ENCODE results near the gene RGS6. TPM values are rescaled to one million over a fixed set of nuclear protein-coding genes. Genes with fewer than 3 reads are reported as not detected.

The RGS6 gene
- total RNA-seq, 1 experiment from 2014 or later, result not detected

GRCh38 chr14:72201645-72202044 lies 269.4 kb downstream of the RGS6 start:
- no peak for DNase-seq (ENCODE audit: unreplicated experiment)
- H3K4me3 Mint-ChIP-seq (ENCODE audit: unreplicated experiment), result no peak overlapping the region
- H3K27me3 Mint-ChIP-seq (ENCODE audit: insufficient read depth, unreplicated experiment), result peaks cover 10% of the 10 kb centered on the region
- no peaks in the 10 kb centered on the region for H3K36me3 Mint-ChIP-seq (ENCODE audit: insufficient read depth, unreplicated experiment)
- ChIA-PET CTCF (interaction anchor here (0.7 kb wide), 1 partner anchor 8 kb away, joined by 3 read pairs; no protein-coding TSS in a partner anchor), POLR2A (interaction anchor here (0.9 kb wide), 1 partner anchor 18 kb away, joined by 3 read pairs; no protein-coding TSS in a partner anchor)
- no peaks in the 10 kb centered on the region for H3K4me1 Mint-ChIP-seq (ENCODE audit: insufficient read depth, unreplicated experiment)
- no peak for TF ChIP-seq CTCF (IDR thresholded peaks at IDR 0.05; ENCODE audit: unreplicated experiment)
- intact Hi-C loops (cut with micrococcal nuclease), result no loop called here
- no peak overlapping the region for H3K27ac Mint-ChIP-seq (ENCODE audit: low read depth, unreplicated experiment)
- H3K9me3 Mint-ChIP-seq (ENCODE audit: unreplicated experiment), result no peaks in the 10 kb centered on the region
- no TSS peak for BruUV-seq (replicated peaks)

GRCh38 chr14:72213424-72213823 lies 281.2 kb downstream of the RGS6 start:
- Mint-ChIP-seq H3K4me1 (ENCODE audit: insufficient read depth, unreplicated experiment) (no peaks in the 10 kb centered on the region), H3K9me3 (ENCODE audit: unreplicated experiment) (no peaks in the 10 kb centered on the region), H3K36me3 (ENCODE audit: insufficient read depth, unreplicated experiment) (no peaks in the 10 kb centered on the region), H3K27ac (ENCODE audit: low read depth, unreplicated experiment) (no peak overlapping the region), H3K4me3 (ENCODE audit: unreplicated experiment) (no peak overlapping the region), H3K27me3 (ENCODE audit: insufficient read depth, unreplicated experiment) (peaks cover 23% of the 10 kb centered on the region)
- intact Hi-C loops (cut with micrococcal nuclease), result no loop called here
- BruUV-seq (replicated peaks), result no TSS peak
- no peak for TF ChIP-seq CTCF (IDR thresholded peaks at IDR 0.05; ENCODE audit: unreplicated experiment)
- DNase-seq (ENCODE audit: unreplicated experiment), result no peak
- POLR2A ChIA-PET, result interaction anchor here (0.7 to 1.6 kb wide), 2 partner anchors 15 to 26 kb away, joined by 3 read pairs; no protein-coding TSS in a partner anchor
- CTCF ChIA-PET, result interaction anchor here (0.7 to 0.9 kb wide), 2 partner anchors 52 to 128 kb away, joined by 3 read pairs; no protein-coding TSS in a partner anchor

- no peaks in the 10 kb centered on the region for H3K4me1 Mint-ChIP-seq (ENCODE audit: insufficient read depth, unreplicated experiment)
- no peak overlapping the region for H3K27ac Mint-ChIP-seq (ENCODE audit: low read depth, unreplicated experiment)
- intact Hi-C loops (cut with micrococcal nuclease), result no loop called here
- CTCF ChIA-PET, result no interaction called here
- no peak overlapping the region for H3K4me3 Mint-ChIP-seq (ENCODE audit: unreplicated experiment)
- H3K9me3 Mint-ChIP-seq (ENCODE audit: unreplicated experiment), result peaks cover under 1% of the 10 kb centered on the region
- peaks cover 18% of the 10 kb centered on the region for H3K27me3 Mint-ChIP-seq (ENCODE audit: insufficient read depth, unreplicated experiment)
- H3K36me3 Mint-ChIP-seq (ENCODE audit: insufficient read depth, unreplicated experiment), result no peaks in the 10 kb centered on the region
- no peak for DNase-seq (ENCODE audit: unreplicated experiment)
- BruUV-seq (replicated peaks), result no TSS peak
- POLR2A ChIA-PET, result no interaction called here
- TF ChIP-seq CTCF (IDR thresholded peaks at IDR 0.05; ENCODE audit: unreplicated experiment), result no peak
Observed at GRCh38 chr14:72215080-72215479, 282.9 kb downstream of the RGS6 start.

- intact Hi-C loops (cut with micrococcal nuclease), result no loop called here
- DNase-seq (ENCODE audit: unreplicated experiment), result no peak
- no peak overlapping the region for H3K27ac Mint-ChIP-seq (ENCODE audit: low read depth, unreplicated experiment)
- H3K36me3 Mint-ChIP-seq (ENCODE audit: insufficient read depth, unreplicated experiment), result no peaks in the 10 kb centered on the region
- H3K27me3 Mint-ChIP-seq (ENCODE audit: insufficient read depth, unreplicated experiment), result no peaks in the 10 kb centered on the region
- no TSS peak for BruUV-seq (replicated peaks)
- POLR2A ChIA-PET, result no interaction called here
- no peak for TF ChIP-seq CTCF (IDR thresholded peaks at IDR 0.05; ENCODE audit: unreplicated experiment)
- no peak overlapping the region for H3K4me3 Mint-ChIP-seq (ENCODE audit: unreplicated experiment)
- H3K9me3 Mint-ChIP-seq (ENCODE audit: unreplicated experiment), result peaks cover 16% of the 10 kb centered on the region
- H3K4me1 Mint-ChIP-seq (ENCODE audit: insufficient read depth, unreplicated experiment), result no peaks in the 10 kb centered on the region
- CTCF ChIA-PET, result no interaction called here
Observed at GRCh38 chr14:72217135-72217534, 284.9 kb downstream of the RGS6 start.

Data from MCF 10A (cell line).